ENCODE data around the gene DGKB.

DGKB gene

GRCh38 chr7:14676896-14677295 is 225.7 kb downstream of the DGKB start:
- Histone ChIP-seq H3K4me3 (replicated peaks; ENCODE audit: insufficient read depth, low read length) (no peak overlapping the region), H3K27me3 (ENCODE audit: insufficient read depth, poor library complexity, severe bottlenecking) (no peaks in the 10 kb centered on the region), H3K27ac (replicated peaks) (no peak overlapping the region)
- TF ChIP-seq GABPA (IDR thresholded peaks at IDR 0.05; ENCODE audit: low read depth), result no peak
- TF ChIP-seq REST (IDR thresholded peaks at IDR 0.05; ENCODE audit: insufficient replicate concordance, low read depth), result no peak
- TF ChIP-seq SPI1 (IDR thresholded peaks at IDR 0.05; ENCODE audit: borderline replicate concordance, low read depth), result no peak
- no peak for TF ChIP-seq POLR2AphosphoS5 (IDR thresholded peaks at IDR 0.05; ENCODE audit: low read depth)
- no peak for TF ChIP-seq CTCF (IDR thresholded peaks at IDR 0.05; ENCODE audit: insufficient read depth, low read length)
- no peak for DNase-seq (ENCODE audit: low read depth in 1 of 2, low spot score in 1 of 2)

GRCh38 chr7:14673202-14673601 is 229.3 kb downstream of the DGKB start:
- no peak for DNase-seq (ENCODE audit: low read depth in 1 of 2, low spot score in 1 of 2)
- no peak overlapping the region for H3K4me3 ChIP-seq (replicated peaks; ENCODE audit: insufficient read depth, low read length)
- H3K27me3 ChIP-seq (ENCODE audit: insufficient read depth, poor library complexity, severe bottlenecking), result no peaks in the 10 kb centered on the region
- no peak overlapping the region for H3K27ac ChIP-seq (replicated peaks)
- TF ChIP-seq GABPA (IDR thresholded peaks at IDR 0.05; ENCODE audit: low read depth), result no peak
- no peak for TF ChIP-seq REST (IDR thresholded peaks at IDR 0.05; ENCODE audit: insufficient replicate concordance, low read depth)
- no peak for TF ChIP-seq POLR2AphosphoS5 (IDR thresholded peaks at IDR 0.05; ENCODE audit: low read depth)
- TF ChIP-seq CTCF (IDR thresholded peaks at IDR 0.05; ENCODE audit: insufficient read depth, low read length), result no peak
- TF ChIP-seq SPI1 (IDR thresholded peaks at IDR 0.05; ENCODE audit: borderline replicate concordance, low read depth), result no peak

GRCh38 chr7:14666913-14667312 is 235.6 kb downstream of the DGKB start:
- H3K4me3 ChIP-seq (replicated peaks; ENCODE audit: insufficient read depth, low read length), result no peak overlapping the region
- no peaks in the 10 kb centered on the region for H3K27me3 ChIP-seq (ENCODE audit: insufficient read depth, poor library complexity, severe bottlenecking)
- DNase-seq (ENCODE audit: low read depth in 1 of 2, low spot score in 1 of 2), result no peak
- no peak for TF ChIP-seq REST (IDR thresholded peaks at IDR 0.05; ENCODE audit: insufficient replicate concordance, low read depth)
- TF ChIP-seq GABPA (IDR thresholded peaks at IDR 0.05; ENCODE audit: low read depth), result no peak
- TF ChIP-seq POLR2AphosphoS5 (IDR thresholded peaks at IDR 0.05; ENCODE audit: low read depth), result no peak
- TF ChIP-seq SPI1 (IDR thresholded peaks at IDR 0.05; ENCODE audit: borderline replicate concordance, low read depth), result no peak
- TF ChIP-seq CTCF (IDR thresholded peaks at IDR 0.05; ENCODE audit: insufficient read depth, low read length), result no peak
- H3K27ac ChIP-seq (replicated peaks), result no peak overlapping the region
